HepG2 (cell line): Measurements from ENCODE around the gene VNN1. TPM values are rescaled to one million over a fixed set of nuclear protein-coding genes. Genes with fewer than 3 reads are reported as not detected.

Experiments used
- ATAC-seq: fragments of 200-7000 bp; cut with Tn5 transposase; 3 replicates; pipeline ENCODE4 v1.9.1; 2020; ENCODE audit warnings: mild to moderate bottlenecking, moderate library complexity
- BruUV-seq: library from RNA; stranded (reverse); fragments of 400-500 nt; replicated peaks from 2 replicates; lab custom pipeline; 2021; lab: Mats Ljungman, UMichigan
- CTCF ChIA-PET: fragments of 300-600 bp; formaldehyde crosslinking; extraction: SDS; loops from one replicate; lab custom pipeline; 2021; ENCODE audit warnings: low total read pairs, inconsistent platforms, low intra/inter-chr PET ratio; lab: Yijun Ruan, JAX
- POLR2A ChIA-PET: fragments of 350-600 bp; sonication (Branson Sonifier 250); formaldehyde crosslinking; loops from one replicate; lab custom pipeline; 2020; ENCODE audit warnings: antibody characterized with exemption, inconsistent platforms; lab: Yijun Ruan, JAX
- DNase-seq: peaks from one replicate; pipeline ENCODE4 v3.0.0-alpha.2; 2015; ENCODE audit warnings: low spot score
- FAIRE-seq: peaks from 3 replicates; lab custom pipeline; 2011; peaks lifted over from hg19 to GRCh38; lab: Jason Lieb, UNC
- H2AFZ ChIP-seq: one replicate; pipeline ENCODE4 v1.6.1; 2011; ENCODE audit warnings: low read length, inconsistent platforms
- H3K27ac ChIP-seq: fragments of 300-600 bp; 3 replicates; pipeline ENCODE4 v1.8.0; 2011; ENCODE audit warnings: mixed run types, mild to moderate bottlenecking, mixed read lengths, low read length, inconsistent platforms; ENCODE audit not compliant: insufficient read depth; ENCODE audit errors: extremely low read length
- H3K27me3 ChIP-seq, 2 experiments: fragments of 200-600 bp in 1 of 2; 2 replicates in 1 of 2; 3 replicates in 1 of 2; pipeline versions ENCODE4 v1.6.0 to v1.8.0; 2011; ENCODE audit warnings: low read length in 2 of 2, mild to moderate bottlenecking in 2 of 2, moderate library complexity in 2 of 2, inconsistent platforms in 1 of 2; ENCODE audit not compliant: insufficient read depth in 2 of 2, control insufficient read depth in 1 of 2
- H3K36me3 ChIP-seq, 2 experiments: fragments of 200-600 bp in 1 of 2; replicated peaks in 1 of 2; 2 replicates in 1 of 2; 3 replicates in 1 of 2; pipeline versions ENCODE4 v1.5.1 to v1.8.0; 2011; ENCODE audit warnings: low read length in 2 of 2, inconsistent platforms in 1 of 2; ENCODE audit not compliant: insufficient read depth in 2 of 2, control insufficient read depth in 1 of 2
- H3K4me1 ChIP-seq: 2 replicates; pipeline ENCODE4 v1.5.1; 2012; ENCODE audit warnings: low read length, inconsistent platforms; ENCODE audit not compliant: insufficient read depth
- H3K4me2 ChIP-seq: 2 replicates; pipeline ENCODE4 v1.6.0; 2011; ENCODE audit warnings: low read depth, low read length, inconsistent platforms
- H3K4me3 ChIP-seq, 3 experiments: fragments of 200-600 bp in 1 of 3; sonication (generic), shearing (Covaris generic) in 1 of 3; replicated peaks in 1 of 3; 2 replicates each; pipeline ENCODE4 v1.5.1; 2011 to 2016; ENCODE audit warnings: low read length in 3 of 3, inconsistent platforms in 2 of 3, low read depth in 2 of 3, mild to moderate bottlenecking in 2 of 3, control low read depth in 1 of 3, mixed read lengths in 1 of 3; ENCODE audit not compliant: insufficient read depth in 1 of 3
- H3K79me2 ChIP-seq: one replicate; pipeline ENCODE4 v1.6.1; 2011; ENCODE audit warnings: low read length, inconsistent platforms; ENCODE audit not compliant: insufficient read depth
- H3K9ac ChIP-seq: 2 replicates; pipeline ENCODE4 v1.6.0; 2011; ENCODE audit warnings: mild to moderate bottlenecking, low read depth, low read length, inconsistent platforms; ENCODE audit not compliant: insufficient read depth
- H3K9me3 ChIP-seq: 2 replicates; pipeline ENCODE4 v1.5.1; 2012; ENCODE audit warnings: mild to moderate bottlenecking, low read length
- H4K20me1 ChIP-seq: 2 replicates; pipeline ENCODE4 v1.6.0; 2011; ENCODE audit warnings: inconsistent platforms, mild to moderate bottlenecking, low read length, moderate library complexity; ENCODE audit not compliant: insufficient read depth
- CBX1 ChIP-seq: IDR thresholded peaks from one replicate; pipeline ENCODE4 v1.6.1; 2016; ENCODE audit warnings: antibody characterized with exemption, low read depth
- HNRNPUL1 ChIP-seq: fragments of 200-400 bp; formaldehyde crosslinking; IDR thresholded peaks from 2 replicates; pipeline ENCODE4 v1.6.1; 2017; ENCODE audit warnings: low read depth, mild to moderate bottlenecking, low read length, moderate library complexity
- KAT2B ChIP-seq: fragments of 150-350 bp; IDR thresholded peaks from 2 replicates; pipeline ENCODE4 v1.6.1; 2014; ENCODE audit warnings: low read depth, low read length, borderline replicate concordance
- MED8 ChIP-seq: sonication (generic); formaldehyde crosslinking; IDR thresholded peaks from 2 replicates; pipeline ENCODE4 v1.8.1; 2023; ENCODE audit warnings: mild to moderate bottlenecking, missing genetic modification reagents; ENCODE audit not compliant: insufficient replicate concordance
- MEF2D ChIP-seq: sonication (generic); formaldehyde crosslinking; IDR thresholded peaks from 2 replicates; pipeline ENCODE4 v1.5.1; 2020; ENCODE audit warnings: mild to moderate bottlenecking, missing genetic modification reagents
- NONO ChIP-seq, 2 experiments: fragments of 450-650 bp in 1 of 2; sonication (generic) in 1 of 2; formaldehyde crosslinking in 1 of 2; IDR thresholded peaks in 1 of 2; conservative IDR thresholded peaks in 1 of 2; 2 replicates each; pipeline versions ENCODE4 v1.6.1 to v1.8.0; 2017 to 2022; ENCODE audit warnings: mild to moderate bottlenecking in 1 of 2, missing genetic modification reagents in 1 of 2, moderate library complexity in 1 of 2
- PTBP1 ChIP-seq: fragments of 200-400 bp; formaldehyde crosslinking; IDR thresholded peaks from 2 replicates; pipeline ENCODE4 v1.6.1; 2018; ENCODE audit warnings: low read length, low read depth; ENCODE audit not compliant: poor library complexity, severe bottlenecking
- RBAK ChIP-seq: sonication (generic); formaldehyde crosslinking; IDR thresholded peaks from 2 replicates; pipeline ENCODE4 v1.5.1; 2020; ENCODE audit warnings: mild to moderate bottlenecking, missing genetic modification reagents
- SKIL ChIP-seq: sonication (generic); formaldehyde crosslinking; IDR thresholded peaks from 2 replicates; pipeline ENCODE4 v1.8.0; 2022; ENCODE audit warnings: missing genetic modification reagents, mild to moderate bottlenecking, moderate library complexity, borderline replicate concordance
- ZFP37 ChIP-seq: sonication (generic); formaldehyde crosslinking; IDR thresholded peaks from 2 replicates; pipeline ENCODE4 v1.4.0; 2020; ENCODE audit warnings: missing genetic modification reagents, borderline replicate concordance
- ZGPAT ChIP-seq: IDR thresholded peaks from 2 replicates; pipeline ENCODE4 v1.6.1; 2016; ENCODE audit warnings: mild to moderate bottlenecking
- ZKSCAN8 ChIP-seq: IDR thresholded peaks from 2 replicates; pipeline ENCODE4 v1.6.1; 2016; ENCODE audit warnings: borderline replicate concordance, missing genetic modification reagents, missing compliant biosample characterization
- ZNF143 ChIP-seq: sonication (generic); formaldehyde crosslinking; IDR thresholded peaks from 2 replicates; pipeline ENCODE4 v1.4.0; 2020; ENCODE audit warnings: missing genetic modification reagents
- ZNF430 ChIP-seq: sonication (generic); formaldehyde crosslinking; IDR thresholded peaks from 2 replicates; pipeline ENCODE4 v1.9.0; 2021; ENCODE audit warnings: mild to moderate bottlenecking, missing genetic modification reagents
- ZNF496 ChIP-seq: sonication (generic); formaldehyde crosslinking; IDR thresholded peaks from 2 replicates; pipeline ENCODE4 v1.8.1; 2023; ENCODE audit warnings: mild to moderate bottlenecking, moderate library complexity, missing genetic modification reagents; ENCODE audit not compliant: insufficient replicate concordance
- ZNF567 ChIP-seq: sonication (generic); formaldehyde crosslinking; IDR thresholded peaks from 2 replicates; pipeline ENCODE4 v1.8.1; 2023; ENCODE audit warnings: mild to moderate bottlenecking, missing genetic modification reagents, borderline replicate concordance
- ZNF792 ChIP-seq: IDR thresholded peaks from 2 replicates; pipeline ENCODE4 v1.6.1; 2016
- ZNF839 ChIP-seq: sonication (generic); formaldehyde crosslinking; IDR thresholded peaks from 2 replicates; pipeline ENCODE4 v1.4.0; 2020; ENCODE audit warnings: missing genetic modification reagents, mild to moderate bottlenecking, borderline replicate concordance
- ZNF883 ChIP-seq: sonication (generic); formaldehyde crosslinking; IDR thresholded peaks from 2 replicates; pipeline ENCODE4 v1.5.1; 2020; ENCODE audit warnings: mild to moderate bottlenecking, missing genetic modification reagents; ENCODE audit errors: not compliant biosample characterization
- WGBS: methylation state at CpG from one replicate; pipeline ENCODE4 v1.1.6; 2017; ENCODE audit warnings: low lambda C conversion rate; 5-methylcytosine and 5-hydroxymethylcytosine counted together
- in situ Hi-C: cut with HindIII; loops from 2 replicates; pipeline ENCODE4 v1.10.0; 2017; ENCODE audit warnings: low pct_unique_long_range_greater_than_20kb; ENCODE audit not compliant: extremely low pct_ligation_motif_present
- intact Hi-C: fragments of 100-400 bp; cut with micrococcal nuclease; formaldehyde crosslinking; loops from one replicate; pipeline ENCODE4 v1.10.0; 2022; ENCODE audit not compliant: unreplicated experiment
- polyA plus RNA-seq, 8 experiments: library from polyadenylated mRNA; depleted of rRNA in 3 of 8; stranded (reverse) in 7 of 8; unstranded in 1 of 8; fragments of >200 nt; fragmentation: Illumina TruSeq in 4 of 8; extraction: Trizol in 4 of 8; gene quantifications; 2 replicates each; pipeline versions ENCODE4 v1.2.1 to v1.2.3, GENCODE V29; 2011 to 2016; ENCODE audit warnings: low read depth in 4 of 8, missing spikeins in 1 of 8, mixed read lengths in 1 of 8; ENCODE audit not compliant: insufficient read depth in 1 of 8
- total RNA-seq, 5 experiments: library from RNA; depleted of rRNA; stranded (reverse); fragments of >200 nt; fragmentation: Illumina TruSeq; extraction: Trizol; gene quantifications; 2 replicates each; pipeline ENCODE4 v1.2.3, GENCODE V29; 2016; ENCODE audit warnings: low read depth in 1 of 5
- TF ChIP-seq, protein P1 (sequence below): sonication (generic); formaldehyde crosslinking; IDR thresholded peaks from 2 replicates; pipeline ENCODE4 v1.9.0; 2022; ENCODE audit warnings: low read depth, missing genetic modification reagents

The VNN1 gene
- total and polyA plus RNA-seq, 2 of the 13 experiments (the other 11 are each of a cell fraction or from before 2014, with no cell fraction given) = 0.62 to 4.0 TPM

DNA sequence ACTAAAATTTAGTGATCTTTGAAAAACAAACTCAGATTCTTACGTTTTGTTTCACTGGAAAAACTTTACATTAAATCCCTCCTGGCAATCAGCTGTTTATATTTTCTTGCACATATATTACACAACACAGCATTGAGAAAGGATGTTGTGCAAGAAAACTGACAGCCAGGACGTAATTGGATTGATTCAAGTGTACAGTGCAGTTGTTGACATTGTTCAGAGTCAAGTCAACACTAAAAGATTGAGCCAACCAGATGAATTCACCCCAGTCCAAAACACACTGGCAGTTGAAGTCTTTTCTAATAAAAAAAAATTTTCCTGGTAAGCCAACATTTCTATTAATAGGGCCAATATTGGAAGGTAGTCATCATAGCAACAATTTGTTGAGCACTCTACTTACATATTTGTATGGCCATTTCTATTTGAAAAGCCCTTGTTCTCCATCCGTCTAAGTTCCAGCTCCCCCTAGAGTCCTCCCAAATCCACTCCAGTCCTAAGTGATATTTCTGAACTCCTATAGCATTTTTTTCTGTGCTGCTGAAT, 20.9 kb upstream of the VNN1 start:
- Histone ChIP-seq H4K20me1 (no peaks in the 10 kb centered on the region), H3K79me2 (no peaks in the 10 kb centered on the region), H3K9me3 (no peaks in the 10 kb centered on the region), H3K4me1 (peaks cover 47% of the 10 kb centered on the region), H2AFZ (no peak overlapping the region), H3K27me3 (no peaks in the 10 kb centered on the region), H3K36me3 (no peaks in the 10 kb centered on the region), H3K9ac (no peak overlapping the region), H3K4me2 (peak overlapping the region; percentile 5; the same call in 1 of the 2 replicates), H3K27ac (no peak overlapping the region), H3K4me3 (no peak overlapping the region)
- no TSS peak for BruUV-seq
- intact Hi-C loops = no loop called here
- POLR2A ChIA-PET = no interaction called here
- peak; percentile 12 for FAIRE-seq
- in situ Hi-C loops = no loop called here
- CTCF ChIA-PET = no interaction called here
- 1% methylated on average over 3 of the region's 3 CpGs for WGBS
- peak; percentile 92 for ATAC-seq
- DNase-seq = peak; percentile 78
- TF ChIP-seq SKIL (CRISPR knock-in tag) = peak; percentile 73
- no peak for TF ChIP-seq MED8 (CRISPR knock-in tag)
- TF ChIP-seq, protein P1, sequence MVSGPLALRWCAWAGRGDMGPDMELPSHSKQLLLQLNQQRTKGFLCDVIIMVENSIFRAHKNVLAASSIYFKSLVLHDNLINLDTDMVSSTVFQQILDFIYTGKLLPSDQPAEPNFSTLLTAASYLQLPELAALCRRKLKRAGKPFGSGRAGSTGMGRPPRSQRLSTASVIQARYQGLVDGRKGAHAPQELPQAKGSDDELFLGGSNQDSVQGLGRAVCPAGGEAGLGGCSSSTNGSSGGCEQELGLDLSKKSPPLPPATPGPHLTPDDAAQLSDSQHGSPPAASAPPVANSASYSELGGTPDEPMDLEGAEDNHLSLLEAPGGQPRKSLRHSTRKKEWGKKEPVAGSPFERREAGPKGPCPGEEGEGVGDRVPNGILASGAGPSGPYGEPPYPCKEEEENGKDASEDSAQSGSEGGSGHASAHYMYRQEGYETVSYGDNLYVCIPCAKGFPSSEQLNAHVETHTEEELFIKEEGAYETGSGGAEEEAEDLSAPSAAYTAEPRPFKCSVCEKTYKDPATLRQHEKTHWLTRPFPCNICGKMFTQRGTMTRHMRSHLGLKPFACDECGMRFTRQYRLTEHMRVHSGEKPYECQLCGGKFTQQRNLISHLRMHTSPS (CRISPR knock-in tag) = no peak
- TF ChIP-seq ZNF567 (CRISPR knock-in tag) = no peak
- peak; percentile 94 for TF ChIP-seq MEF2D
- TF ChIP-seq ZKSCAN8 (CRISPR knock-in tag) = peak; percentile 88
- TF ChIP-seq ZNF839 (CRISPR knock-in tag) = no peak
- TF ChIP-seq KAT2B = no peak
- peak; percentile 97 for TF ChIP-seq ZGPAT
- TF ChIP-seq ZNF496 (CRISPR knock-in tag) = no peak
- no peak for TF ChIP-seq ZNF883 (CRISPR knock-in tag)
- TF ChIP-seq HNRNPUL1 = no peak
- peak; percentile 86; the same call in 1 of the 2 replicates for TF ChIP-seq ZNF792
- no peak for TF ChIP-seq ZFP37 (CRISPR knock-in tag)
- TF ChIP-seq RBAK = 0 out of 2 replicates have a peak, but pooled peaks have one; percentile 54
- TF ChIP-seq NONO (IDR thresholded peaks at IDR 0.05) = no peak
- TF ChIP-seq NONO (CRISPR knock-in tag; conservative IDR thresholded peaks at IDR 0.05) = peak; percentile 58
- TF ChIP-seq ZNF430 (CRISPR knock-in tag) = no peak
- no peak for TF ChIP-seq ZNF143 (CRISPR knock-in tag)
- no peak for TF ChIP-seq CBX1
- TF ChIP-seq PTBP1 = no peak
